NB4 (cell line): ENCODE results near the gene ATRNL1.

Source experiments
- MYC ChIP-seq: IDR thresholded peaks from 2 replicates; pipeline ENCODE4 v1.6.1; 2011; ENCODE audit warnings: low read depth, low read length
- TF ChIP-seq, protein P1 (sequence below): IDR thresholded peaks from one replicate; pipeline ENCODE4 v1.5.1; 2012; ENCODE audit warnings: low read depth, low read length
- TF ChIP-seq, protein P2 (sequence below): IDR thresholded peaks from 2 replicates; pipeline ENCODE4 v1.6.1; 2011; ENCODE audit warnings: low read depth, low read length

GRCh38 chr10:115988380-115988779 is 895.2 kb downstream of the ATRNL1 start:
- TF ChIP-seq, protein P1, sequence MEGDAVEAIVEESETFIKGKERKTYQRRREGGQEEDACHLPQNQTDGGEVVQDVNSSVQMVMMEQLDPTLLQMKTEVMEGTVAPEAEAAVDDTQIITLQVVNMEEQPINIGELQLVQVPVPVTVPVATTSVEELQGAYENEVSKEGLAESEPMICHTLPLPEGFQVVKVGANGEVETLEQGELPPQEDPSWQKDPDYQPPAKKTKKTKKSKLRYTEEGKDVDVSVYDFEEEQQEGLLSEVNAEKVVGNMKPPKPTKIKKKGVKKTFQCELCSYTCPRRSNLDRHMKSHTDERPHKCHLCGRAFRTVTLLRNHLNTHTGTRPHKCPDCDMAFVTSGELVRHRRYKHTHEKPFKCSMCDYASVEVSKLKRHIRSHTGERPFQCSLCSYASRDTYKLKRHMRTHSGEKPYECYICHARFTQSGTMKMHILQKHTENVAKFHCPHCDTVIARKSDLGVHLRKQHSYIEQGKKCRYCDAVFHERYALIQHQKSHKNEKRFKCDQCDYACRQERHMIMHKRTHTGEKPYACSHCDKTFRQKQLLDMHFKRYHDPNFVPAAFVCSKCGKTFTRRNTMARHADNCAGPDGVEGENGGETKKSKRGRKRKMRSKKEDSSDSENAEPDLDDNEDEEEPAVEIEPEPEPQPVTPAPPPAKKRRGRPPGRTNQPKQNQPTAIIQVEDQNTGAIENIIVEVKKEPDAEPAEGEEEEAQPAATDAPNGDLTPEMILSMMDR = no peak
- TF ChIP-seq MYC = no peak
- TF ChIP-seq, protein P2, sequence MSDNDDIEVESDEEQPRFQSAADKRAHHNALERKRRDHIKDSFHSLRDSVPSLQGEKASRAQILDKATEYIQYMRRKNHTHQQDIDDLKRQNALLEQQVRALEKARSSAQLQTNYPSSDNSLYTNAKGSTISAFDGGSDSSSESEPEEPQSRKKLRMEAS = no peak
